ENCODE measurements around the gene NAA60. TPM values are rescaled to one million over a fixed set of nuclear protein-coding genes. Genes with fewer than 3 reads are reported as not detected.

The NAA60 gene
- total and polyA plus RNA-seq, 2 experiments from 2014 or later: 47.2 to 82.4 TPM

GRCh38 chr16:3454093-3454492, 10.6 kb downstream of the NAA60 start:
- Histone ChIP-seq H4K20me1 (ENCODE audit: insufficient read depth, poor library complexity, severe bottlenecking) (no peaks in the 10 kb centered on the region), H3K9me2 (replicated peaks; ENCODE audit: insufficient read depth) (no peaks in the 10 kb centered on the region), H2AFZ (no peak overlapping the region), H3K27me3 (no peaks in the 10 kb centered on the region), H3K79me2 (peaks cover 13% of the 10 kb centered on the region), H3K4me1 (ENCODE audit: insufficient read depth) (peaks cover 5% of the 10 kb centered on the region), H3K36me3 (replicated peaks; ENCODE audit: insufficient read depth, low read depth) (no peaks in the 10 kb centered on the region), H3K27ac (no peak overlapping the region), H3K9me3 (ENCODE audit: low read depth) (no peaks in the 10 kb centered on the region), H3K4me2 (no peak overlapping the region), H3K4me3 (no peak overlapping the region)
- TF ChIP-seq EZH2 (IDR thresholded peaks at IDR 0.05; ENCODE audit: borderline replicate concordance) (no peak), EZH2phosphoT487 (IDR thresholded peaks at IDR 0.05; ENCODE audit: low read depth, severe bottlenecking, unreplicated experiment) (no peak)
- TF ChIP-seq, protein P1, sequence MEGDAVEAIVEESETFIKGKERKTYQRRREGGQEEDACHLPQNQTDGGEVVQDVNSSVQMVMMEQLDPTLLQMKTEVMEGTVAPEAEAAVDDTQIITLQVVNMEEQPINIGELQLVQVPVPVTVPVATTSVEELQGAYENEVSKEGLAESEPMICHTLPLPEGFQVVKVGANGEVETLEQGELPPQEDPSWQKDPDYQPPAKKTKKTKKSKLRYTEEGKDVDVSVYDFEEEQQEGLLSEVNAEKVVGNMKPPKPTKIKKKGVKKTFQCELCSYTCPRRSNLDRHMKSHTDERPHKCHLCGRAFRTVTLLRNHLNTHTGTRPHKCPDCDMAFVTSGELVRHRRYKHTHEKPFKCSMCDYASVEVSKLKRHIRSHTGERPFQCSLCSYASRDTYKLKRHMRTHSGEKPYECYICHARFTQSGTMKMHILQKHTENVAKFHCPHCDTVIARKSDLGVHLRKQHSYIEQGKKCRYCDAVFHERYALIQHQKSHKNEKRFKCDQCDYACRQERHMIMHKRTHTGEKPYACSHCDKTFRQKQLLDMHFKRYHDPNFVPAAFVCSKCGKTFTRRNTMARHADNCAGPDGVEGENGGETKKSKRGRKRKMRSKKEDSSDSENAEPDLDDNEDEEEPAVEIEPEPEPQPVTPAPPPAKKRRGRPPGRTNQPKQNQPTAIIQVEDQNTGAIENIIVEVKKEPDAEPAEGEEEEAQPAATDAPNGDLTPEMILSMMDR (IDR thresholded peaks at IDR 0.05; ENCODE audit: poor library complexity): no peak
- WGBS (ENCODE audit: low lambda C conversion rate, missing lambda C conversion rate): 85% methylated on average over 5 of the region's 5 CpGs
- DNase-seq (ENCODE audit: low spot score): no peak

DNA sequence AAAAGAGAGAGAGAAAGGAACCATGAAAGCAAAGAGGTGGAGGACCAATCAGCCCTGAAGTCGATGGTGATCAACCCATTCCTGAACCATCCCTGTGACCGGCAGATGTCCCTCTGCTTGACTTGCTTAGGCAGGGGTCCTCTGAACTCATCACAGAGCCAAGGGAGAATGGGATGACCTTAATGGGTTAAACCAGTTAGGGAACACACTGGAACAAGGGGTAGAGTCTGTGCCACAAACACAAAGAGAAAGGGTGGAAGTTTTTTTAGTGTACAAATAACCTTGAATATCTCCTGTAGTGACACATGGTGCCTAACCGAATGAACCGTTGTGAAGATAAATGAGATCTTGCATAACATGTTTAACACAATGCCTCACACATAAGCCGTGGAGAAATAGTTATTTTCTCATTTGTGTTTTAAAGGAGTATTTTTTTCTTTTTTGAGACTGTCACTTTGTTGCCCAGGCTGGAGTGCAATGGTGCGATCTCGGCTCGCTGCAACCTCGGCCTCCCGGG, 11.2 kb downstream of the NAA60 start:
- Histone ChIP-seq H3K4me3 (no peak overlapping the region), H3K27ac (no peak overlapping the region), H3K79me2 (peaks cover 18% of the 10 kb centered on the region), H3K9me2 (replicated peaks; ENCODE audit: insufficient read depth) (no peaks in the 10 kb centered on the region), H3K36me3 (replicated peaks; ENCODE audit: insufficient read depth, low read depth) (no peaks in the 10 kb centered on the region), H3K27me3 (no peaks in the 10 kb centered on the region), H4K20me1 (ENCODE audit: insufficient read depth, poor library complexity, severe bottlenecking) (peaks cover 6% of the 10 kb centered on the region), H3K4me2 (no peak overlapping the region), H3K9me3 (ENCODE audit: low read depth) (no peaks in the 10 kb centered on the region), H3K4me1 (ENCODE audit: insufficient read depth) (peaks cover 5% of the 10 kb centered on the region), H2AFZ (no peak overlapping the region)
- 94% methylated on average over 10 of the region's 10 CpGs for WGBS (ENCODE audit: low lambda C conversion rate, missing lambda C conversion rate)
- no peak for DNase-seq (ENCODE audit: low spot score)
- TF ChIP-seq EZH2phosphoT487 (IDR thresholded peaks at IDR 0.05; ENCODE audit: low read depth, severe bottlenecking, unreplicated experiment): no peak
- TF ChIP-seq EZH2 (IDR thresholded peaks at IDR 0.05; ENCODE audit: borderline replicate concordance): no peak
- TF ChIP-seq, protein P1 (IDR thresholded peaks at IDR 0.05; ENCODE audit: poor library complexity): no peak

GRCh38 chr16:3457434-3458252, 14.2 kb downstream of the NAA60 start:
- peaks cover 10% of the 10 kb centered on the region for H3K4me1 ChIP-seq (ENCODE audit: insufficient read depth)
- DNase-seq (ENCODE audit: low spot score): peak; percentile 97
- WGBS (ENCODE audit: low lambda C conversion rate, missing lambda C conversion rate): 3% methylated on average over 45 of the region's 83 CpGs

More at GRCh38 chr16:3457434-3458252, 14.2 kb downstream of the NAA60 start:
- Histone ChIP-seq H4K20me1 (ENCODE audit: insufficient read depth, poor library complexity, severe bottlenecking) (peaks cover 35% of the 10 kb centered on the region), H3K9me2 (replicated peaks; ENCODE audit: insufficient read depth) (no peaks in the 10 kb centered on the region), H3K9me3 (ENCODE audit: low read depth) (no peaks in the 10 kb centered on the region), H3K27me3 (no peaks in the 10 kb centered on the region), H3K4me2 (peak overlapping the region; percentile 91), H3K79me2 (peaks cover 47% of the 10 kb centered on the region), H3K4me3 (peak overlapping the region; percentile 71), H3K27ac (peak overlapping the region; percentile 98), H2AFZ (peak overlapping the region; percentile 78), H3K36me3 (replicated peaks; ENCODE audit: insufficient read depth, low read depth) (no peaks in the 10 kb centered on the region)
- no peak for TF ChIP-seq EZH2 (IDR thresholded peaks at IDR 0.05; ENCODE audit: borderline replicate concordance)
- TF ChIP-seq, protein P1 (IDR thresholded peaks at IDR 0.05; ENCODE audit: poor library complexity): peak; percentile 41

All from hepatocyte (in vitro differentiated cells).